22Rv1 (cell line): ENCODE measurements around the gene ATF1.

Source experiments
- ZFX ChIP-seq: fragments of 450-650 bp; IDR thresholded peaks from 2 replicates; pipeline ENCODE4 v1.6.1; 2017; ENCODE audit warnings: antibody characterized with exemption, borderline replicate concordance
- TF ChIP-seq, protein P1 (sequence below): fragments of 450-650 bp; IDR thresholded peaks from 2 replicates; pipeline ENCODE4 v1.5.1; 2017; ENCODE audit warnings: mild to moderate bottlenecking

DNA sequence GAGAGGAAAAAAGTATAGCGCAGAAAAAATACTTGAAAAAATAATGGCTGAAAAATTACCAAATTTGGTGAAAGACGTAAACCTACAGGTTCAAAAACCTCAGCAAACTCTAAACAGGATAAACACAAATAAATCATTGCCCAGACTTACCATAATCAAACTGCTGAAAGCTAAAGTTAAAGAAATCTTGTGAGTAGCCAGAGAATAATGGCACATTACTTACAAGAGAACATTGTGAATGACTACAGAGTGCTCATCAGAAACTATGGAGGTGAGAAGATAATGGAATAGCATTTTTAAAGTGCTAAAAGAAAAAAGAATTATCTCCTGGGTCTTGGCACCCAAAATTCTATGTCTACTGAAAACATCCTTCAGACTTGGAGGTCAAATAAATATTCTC, 36.0 kb downstream of the ATF1 start:
- TF ChIP-seq ZFX, result no peak
- TF ChIP-seq, protein P1, sequence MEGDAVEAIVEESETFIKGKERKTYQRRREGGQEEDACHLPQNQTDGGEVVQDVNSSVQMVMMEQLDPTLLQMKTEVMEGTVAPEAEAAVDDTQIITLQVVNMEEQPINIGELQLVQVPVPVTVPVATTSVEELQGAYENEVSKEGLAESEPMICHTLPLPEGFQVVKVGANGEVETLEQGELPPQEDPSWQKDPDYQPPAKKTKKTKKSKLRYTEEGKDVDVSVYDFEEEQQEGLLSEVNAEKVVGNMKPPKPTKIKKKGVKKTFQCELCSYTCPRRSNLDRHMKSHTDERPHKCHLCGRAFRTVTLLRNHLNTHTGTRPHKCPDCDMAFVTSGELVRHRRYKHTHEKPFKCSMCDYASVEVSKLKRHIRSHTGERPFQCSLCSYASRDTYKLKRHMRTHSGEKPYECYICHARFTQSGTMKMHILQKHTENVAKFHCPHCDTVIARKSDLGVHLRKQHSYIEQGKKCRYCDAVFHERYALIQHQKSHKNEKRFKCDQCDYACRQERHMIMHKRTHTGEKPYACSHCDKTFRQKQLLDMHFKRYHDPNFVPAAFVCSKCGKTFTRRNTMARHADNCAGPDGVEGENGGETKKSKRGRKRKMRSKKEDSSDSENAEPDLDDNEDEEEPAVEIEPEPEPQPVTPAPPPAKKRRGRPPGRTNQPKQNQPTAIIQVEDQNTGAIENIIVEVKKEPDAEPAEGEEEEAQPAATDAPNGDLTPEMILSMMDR, result no peak
